Measurements from ENCODE around the gene COL23A1.

DNA sequence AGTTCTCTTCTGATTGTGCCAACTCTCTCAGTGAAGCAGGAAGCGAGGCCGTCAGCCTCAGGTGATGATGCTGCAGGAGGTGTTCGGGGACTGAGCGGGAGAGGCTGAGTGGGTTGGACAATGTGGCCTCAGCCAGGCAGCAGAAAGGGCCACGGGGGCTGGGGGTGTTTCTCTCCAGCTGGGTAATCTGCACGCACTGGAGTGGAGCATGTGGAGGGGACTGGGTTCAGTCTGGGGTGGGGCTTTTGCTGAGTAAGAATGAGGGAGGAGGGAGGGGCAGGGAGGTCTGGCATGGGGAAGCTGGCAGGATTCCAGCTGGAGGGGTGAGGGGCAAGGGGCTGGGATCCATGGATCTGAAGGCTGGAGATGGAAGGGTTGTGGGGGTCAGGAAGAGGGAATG, 296.8 kb downstream of the COL23A1 start:
- TF ChIP-seq GATA3 (IDR thresholded peaks at IDR 0.05; ENCODE audit: low read depth, low read length) (no peak), GATA2 (IDR thresholded peaks at IDR 0.05; ENCODE audit: low read depth, low read length) (no peak)

Measured in SH-SY5Y (cell line).